ENCODE data around the gene SCML1.

- TF ChIP-seq MAX (IDR thresholded peaks at IDR 0.05) (no peak), POLR2A (IDR thresholded peaks at IDR 0.05; ENCODE audit: borderline replicate concordance, extremely low read depth, insufficient read depth, insufficient read length) (no peak), CTCF (IDR thresholded peaks at IDR 0.05 in 2 of 3, conservative IDR thresholded peaks at IDR 0.05 in 1 of 3; ENCODE audit: borderline replicate concordance in 1 of 3, insufficient read depth in 1 of 3, low read depth in 2 of 3, low read length in 2 of 3) (no peak), CEBPB (IDR thresholded peaks at IDR 0.05; ENCODE audit: low read depth) (no peak)
These were observed 18.6 kb upstream of the SCML1 start for GRCh38 chrX:17718649-17719165.

Measured in HCT116 (cell line).